ENCODE data around the gene GPR176.

DNA sequence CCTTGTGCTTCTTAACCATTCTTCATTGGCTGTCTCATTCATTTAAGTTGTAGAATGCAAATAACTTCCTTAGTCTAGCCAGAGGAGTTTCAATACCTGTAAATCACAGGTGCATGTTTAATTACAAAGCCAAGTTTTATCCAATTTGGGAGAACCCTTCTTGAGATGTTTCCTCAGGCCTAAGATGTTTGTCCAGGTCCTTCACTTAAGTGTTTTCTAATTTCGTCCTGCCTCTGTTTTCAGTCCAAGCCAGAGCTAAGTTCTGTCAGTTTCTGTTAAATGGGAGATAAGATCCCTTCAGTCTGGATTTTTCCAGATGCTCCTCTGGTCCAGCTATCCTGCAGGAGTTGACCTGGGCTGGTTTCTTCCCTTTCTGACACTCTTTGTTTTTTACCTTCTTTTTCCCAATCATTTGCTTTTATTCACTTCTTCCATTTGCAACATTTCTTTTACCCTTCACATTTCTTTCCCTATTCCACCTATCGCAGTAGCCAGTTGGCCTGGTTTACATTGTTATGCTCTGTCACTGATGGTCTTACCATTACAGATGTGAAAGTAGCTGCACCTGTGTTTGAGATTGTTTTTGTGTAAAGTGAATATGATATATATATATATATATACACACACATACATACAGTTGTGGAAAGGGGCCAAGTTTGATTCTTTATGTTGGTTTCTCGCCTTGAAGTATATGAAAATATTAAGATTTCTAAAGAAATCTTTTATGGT is 48.4 kb upstream of the GPR176 start:
- TF ChIP-seq CTCF (conservative IDR thresholded peaks at IDR 0.05) (no peak), ZFX (IDR thresholded peaks at IDR 0.05) (no peak)
